Naive thymus-derived CD4-positive, alpha-beta T cell (primary cell): ENCODE measurements around the gene EMID1. TPM values are rescaled to one million over a fixed set of nuclear protein-coding genes. Genes with fewer than 3 reads are reported as not detected.
A peak's percentile ranks its signal among the peaks of the same experiment; 100 is the strongest.

Source experiments
- ATAC-seq: fragments of 150-1000 bp; cut with Tn5 transposase; 2 replicates; pipeline ENCODE4 v1.10.0; 2021; ENCODE audit warnings: mild to moderate bottlenecking, moderate library complexity
- CTCF ChIA-PET: fragments of 350-600 bp; sonication (Branson Sonifier 250); formaldehyde crosslinking; loops from one replicate; lab custom pipeline; 2021; ENCODE audit warnings: antibody characterized with exemption; lab: Charles Lee
- POLR2A ChIA-PET: fragments of 350-600 bp; sonication (Branson Sonifier 250); formaldehyde crosslinking; loops from one replicate; lab custom pipeline; 2021; ENCODE audit warnings: antibody characterized with exemption, inconsistent platforms; lab: Charles Lee
- DNase-seq, 9 donors: peaks; one replicate each; pipeline versions ENCODE4 v3.0.0 to v3.0.0-alpha.2; 2020 to 2022; ENCODE audit warnings: mixed read lengths in 1 of 9
- H3K27ac ChIP-seq: one replicate; pipeline ENCODE4 v1.7.0; 2013; ENCODE audit warnings: mild to moderate bottlenecking, low read depth, low read length, moderate library complexity
- H3K27me3 ChIP-seq, 2 donors: one replicate each; pipeline ENCODE4 v1.7.0; 2013; ENCODE audit warnings: low read length in 2 of 2, mild to moderate bottlenecking in 2 of 2, moderate library complexity in 2 of 2; ENCODE audit not compliant: control insufficient read depth in 2 of 2, insufficient read depth in 2 of 2
- H3K36me3 ChIP-seq, 3 experiments: 1 replicate in 2 of 3; 2 replicates in 1 of 3; pipeline ENCODE4 v1.7.0; 2013; ENCODE audit warnings: low read length in 3 of 3, mild to moderate bottlenecking in 3 of 3, moderate library complexity in 1 of 3; ENCODE audit not compliant: insufficient read depth in 3 of 3, control insufficient read depth in 2 of 3
- H3K4me1 ChIP-seq, 2 donors: one replicate each; pipeline ENCODE4 v1.7.0; 2013; ENCODE audit warnings: low read length in 2 of 2, mild to moderate bottlenecking in 2 of 2, moderate library complexity in 1 of 2; ENCODE audit not compliant: control insufficient read depth in 2 of 2, insufficient read depth in 2 of 2
- H3K4me3 ChIP-seq: 2 replicates; pipeline ENCODE4 v1.7.0; 2013; ENCODE audit warnings: mild to moderate bottlenecking, low read length
- H3K9me3 ChIP-seq, 3 experiments: 1 replicate in 2 of 3; 2 replicates in 1 of 3; pipeline ENCODE4 v1.7.0; 2013; ENCODE audit warnings: low read length in 3 of 3; ENCODE audit not compliant: control insufficient read depth in 2 of 3
- H3K27ac Mint-ChIP-seq, 9 donors: one replicate each; pipeline ENCODE4 v1.8.0; 2020 to 2022; ENCODE audit warnings: mixed read lengths in 9 of 9, mild to moderate bottlenecking in 8 of 9, moderate library complexity in 5 of 9, inconsistent platforms in 2 of 9
- H3K27me3 Mint-ChIP-seq, 5 donors: one replicate each; pipeline ENCODE4 v1.8.0; 2021 to 2022; ENCODE audit warnings: mixed read lengths in 5 of 5, mild to moderate bottlenecking in 1 of 5
- H3K36me3 Mint-ChIP-seq, 5 donors: one replicate each; pipeline ENCODE4 v1.8.0; 2020 to 2022; ENCODE audit warnings: mixed read lengths in 5 of 5, mild to moderate bottlenecking in 3 of 5, inconsistent platforms in 1 of 5
- H3K4me1 Mint-ChIP-seq, 7 donors: one replicate each; pipeline ENCODE4 v1.8.0; 2020 to 2022; ENCODE audit warnings: mixed read lengths in 7 of 7, mild to moderate bottlenecking in 3 of 7, inconsistent platforms in 1 of 7
- H3K4me3 Mint-ChIP-seq, 10 donors: one replicate each; pipeline ENCODE4 v1.8.0; 2020 to 2022; ENCODE audit warnings: mild to moderate bottlenecking in 10 of 10, mixed read lengths in 10 of 10, moderate library complexity in 6 of 10, inconsistent platforms in 2 of 10
- H3K9me3 Mint-ChIP-seq, 11 donors: one replicate each; pipeline ENCODE4 v1.8.0; 2020 to 2022; ENCODE audit warnings: mixed read lengths in 11 of 11, mild to moderate bottlenecking in 4 of 11, inconsistent platforms in 1 of 11, moderate library complexity in 1 of 11
- intact Hi-C, 2 donors: fragments of 100-400 bp; cut with micrococcal nuclease; formaldehyde crosslinking; loops; one replicate each; pipeline ENCODE4 v1.15.1; 2023
- polyA plus RNA-seq, 2 donors: library from polyadenylated mRNA; unstranded; fragments of 300-500 nt; fragmentation: Illumina TruSeq; gene quantifications; one replicate each; pipeline ENCODE4 v1.2.3, GENCODE V29; 2021
- total RNA-seq, 6 experiments: library from RNA in 5 of 6; stranded (reverse) in 5 of 6; gene quantifications; 1 replicate in 5 of 6; 2 replicates in 1 of 6; pipeline ENCODE4 v1.2.3 and lab custom pipeline; 2021 to 2026

The EMID1 gene
- total and polyA plus RNA-seq, 7 experiments from 2014 or later = 1.2 to 2.0 TPM; not detected in 5

- Mint-ChIP-seq H3K9me3 (no peaks in the 10 kb centered on the region), H3K27me3 (no peaks in the 10 kb centered on the region), H3K4me3 (peak overlapping the region in 1 of 10 donors; percentile 12), H3K27ac (peak overlapping the region in 2 of 9 donors; percentile 28 to 40), H3K36me3 (peaks cover 9 to 72% (median 55%) of the 10 kb centered on the region in 5 donors), H3K4me1 (peaks cover 44 to 72% (median 69%) of the 10 kb centered on the region in 7 donors)
- H3K36me3 ChIP-seq = peaks cover 39 to 93% (median 46%) of the 10 kb centered on the region in 3 experiments
- no peak overlapping the region for H3K4me3 ChIP-seq
- ATAC-seq (peak; percentile 29), DNase-seq (no peak)
- H3K4me1 ChIP-seq = peaks cover 12 to 21% of the 10 kb centered on the region in 2 donors
- H3K27ac ChIP-seq = no peak overlapping the region
- no peaks in the 10 kb centered on the region for H3K27me3 ChIP-seq
- intact Hi-C loops = loop anchor here in 1 of 2 donors (10.0 kb wide), 1 partner anchor 107 kb away; the partner anchor contains the start of gene AP1B1
- POLR2A ChIA-PET = no interaction called here
- CTCF ChIA-PET = no interaction called here
- H3K9me3 ChIP-seq = no peaks in the 10 kb centered on the region
Measured at GRCh38 chr22:29277927-29278326, 72.2 kb downstream of the EMID1 start.

- H3K27me3 Mint-ChIP-seq = no peaks in the 10 kb centered on the region
- no peak overlapping the region for H3K4me3 Mint-ChIP-seq
- H3K27ac ChIP-seq = no peak overlapping the region
- no peak overlapping the region for H3K4me3 ChIP-seq
- peaks cover 9 to 64% (median 45%) of the 10 kb centered on the region in 5 donors for H3K36me3 Mint-ChIP-seq
- ChIA-PET CTCF (no interaction called here), POLR2A (no interaction called here)
- DNase-seq (no peak), ATAC-seq (no peak)
- H3K9me3 ChIP-seq = no peaks in the 10 kb centered on the region
- H3K27me3 ChIP-seq = no peaks in the 10 kb centered on the region
- no peaks in the 10 kb centered on the region for H3K4me1 ChIP-seq
- peak overlapping the region in 2 of 9 donors; percentile 21 to 28 for H3K27ac Mint-ChIP-seq
- H3K9me3 Mint-ChIP-seq = no peaks in the 10 kb centered on the region
- peaks cover 6 to 44% (median 30%) of the 10 kb centered on the region in 7 donors for H3K4me1 Mint-ChIP-seq
- H3K36me3 ChIP-seq = peaks cover 36 to 97% (median 39%) of the 10 kb centered on the region in 3 experiments
- intact Hi-C loops = no loop called here
Measured at GRCh38 chr22:29284196-29284595, 78.5 kb downstream of the EMID1 start.

DNA sequence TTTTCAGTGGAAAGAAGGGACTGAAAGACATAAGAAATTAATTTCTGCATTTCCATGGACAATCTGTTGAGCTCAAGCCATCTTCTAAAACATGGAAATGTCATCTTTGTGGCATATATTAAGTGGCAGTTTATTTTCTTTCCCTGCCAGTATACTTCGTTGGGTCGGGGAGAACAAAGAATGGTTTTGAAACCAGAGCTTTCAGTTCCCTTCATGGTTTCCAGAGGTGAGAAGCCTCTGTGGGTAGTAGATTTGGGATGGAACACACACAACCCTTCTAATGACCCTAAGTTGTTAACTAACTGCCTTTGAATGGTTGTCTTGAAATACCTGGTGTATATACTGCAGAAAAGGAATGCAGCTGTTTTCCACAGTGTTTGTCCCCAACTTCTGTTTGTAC lies 83.1 kb downstream of the EMID1 start:
- Mint-ChIP-seq H3K36me3 (peaks cover 9 to 63% (median 41%) of the 10 kb centered on the region in 5 donors), H3K4me1 (peaks cover 6 to 30% (median 24%) of the 10 kb centered on the region in 7 donors), H3K27me3 (no peaks in the 10 kb centered on the region), H3K4me3 (no peak overlapping the region), H3K27ac (peak overlapping the region in 4 of 9 donors; percentile 24 to 76 (median 58)), H3K9me3 (no peaks in the 10 kb centered on the region)
- ChIA-PET CTCF (no interaction called here), POLR2A (no interaction called here)
- Histone ChIP-seq H3K36me3 (peaks cover 30 to 97% (median 68%) of the 10 kb centered on the region in 3 experiments), H3K9me3 (no peaks in the 10 kb centered on the region), H3K4me3 (no peak overlapping the region), H3K4me1 (no peaks in the 10 kb centered on the region), H3K27ac (no peak overlapping the region), H3K27me3 (no peaks in the 10 kb centered on the region)
- DNase-seq = no peak
- no peak for ATAC-seq
- intact Hi-C loops = no loop called here

- intact Hi-C loops = no loop called here
- no peak for DNase-seq
- H3K9me3 ChIP-seq = no peaks in the 10 kb centered on the region
- Mint-ChIP-seq H3K4me3 (no peak overlapping the region), H3K27ac (no peak overlapping the region), H3K36me3 (peaks cover 9 to 61% (median 36%) of the 10 kb centered on the region in 5 donors), H3K9me3 (no peaks in the 10 kb centered on the region), H3K4me1 (peaks cover 6 to 30% (median 21%) of the 10 kb centered on the region in 7 donors), H3K27me3 (no peaks in the 10 kb centered on the region)
- H3K36me3 ChIP-seq = peaks cover 26 to 97% (median 61%) of the 10 kb centered on the region in 3 experiments
- ChIA-PET CTCF (no interaction called here), POLR2A (no interaction called here)
- no peak for ATAC-seq
- H3K4me1 ChIP-seq = no peaks in the 10 kb centered on the region
- H3K4me3 ChIP-seq = no peak overlapping the region
- H3K27ac ChIP-seq = no peak overlapping the region
- no peaks in the 10 kb centered on the region for H3K27me3 ChIP-seq
Measured at GRCh38 chr22:29290061-29290460, 84.4 kb downstream of the EMID1 start.

DNA sequence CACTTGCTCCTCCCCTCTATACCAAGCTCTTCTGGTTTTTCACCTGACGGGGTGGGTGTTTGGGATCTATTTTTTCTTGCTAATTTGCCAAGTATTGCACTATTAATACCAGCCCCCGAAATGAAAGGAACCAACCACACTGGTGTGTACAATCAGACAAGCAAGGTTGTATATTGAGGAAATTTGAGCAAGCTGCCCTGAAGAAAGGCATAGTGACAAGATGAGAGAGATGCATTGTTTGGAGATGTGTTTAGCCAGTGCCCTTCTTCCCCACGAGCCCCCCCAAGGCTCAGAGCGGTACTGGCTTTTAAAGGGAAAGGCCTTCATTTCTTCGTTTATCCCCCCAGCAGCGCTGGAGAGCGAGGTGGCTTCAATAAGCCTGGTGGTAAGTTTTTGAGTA lies 85.5 kb downstream of the EMID1 start:
- peak overlapping the region in 3 of 9 donors; percentile 45 to 72 (median 57) for H3K27ac Mint-ChIP-seq
- ATAC-seq (no peak), DNase-seq (no peak)
- H3K36me3 Mint-ChIP-seq = peaks cover 9 to 63% (median 39%) of the 10 kb centered on the region in 5 donors
- intact Hi-C loops = no loop called here
- ChIA-PET POLR2A (no interaction called here), CTCF (no interaction called here)
- Histone ChIP-seq H3K36me3 (peaks cover 34 to 97% (median 72%) of the 10 kb centered on the region in 3 experiments), H3K9me3 (no peaks in the 10 kb centered on the region), H3K27me3 (no peaks in the 10 kb centered on the region), H3K4me1 (no peaks in the 10 kb centered on the region), H3K4me3 (no peak overlapping the region), H3K27ac (no peak overlapping the region)
- H3K4me3 Mint-ChIP-seq = no peak overlapping the region
- peaks cover 6 to 26% (median 19%) of the 10 kb centered on the region in 7 donors for H3K4me1 Mint-ChIP-seq
- no peaks in the 10 kb centered on the region for H3K9me3 Mint-ChIP-seq
- no peaks in the 10 kb centered on the region for H3K27me3 Mint-ChIP-seq

- H3K9me3 Mint-ChIP-seq = no peaks in the 10 kb centered on the region
Measured at GRCh38 chr22:29292379-29292778, 86.7 kb downstream of the EMID1 start.

DNA sequence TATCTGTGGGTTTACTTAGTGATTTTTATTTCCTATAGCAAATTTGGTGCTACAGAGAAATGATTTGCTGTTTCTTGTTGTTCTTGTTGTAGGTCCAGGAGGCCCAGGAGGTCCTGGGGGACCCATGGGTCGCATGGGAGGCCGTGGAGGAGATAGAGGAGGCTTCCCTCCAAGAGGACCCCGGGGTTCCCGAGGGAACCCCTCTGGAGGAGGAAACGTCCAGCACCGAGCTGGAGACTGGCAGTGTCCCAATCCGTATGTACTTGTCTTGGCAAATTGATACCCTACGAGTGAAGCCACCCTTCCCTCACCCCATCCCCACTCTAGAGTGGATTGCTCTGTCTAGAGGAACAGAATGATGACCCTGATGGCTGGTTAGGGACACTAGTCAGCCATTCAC lies 92.9 kb downstream of the EMID1 start:
- intact Hi-C loops = no loop called here
- H3K27ac Mint-ChIP-seq = no peak overlapping the region
- DNase-seq = no peak
- H3K4me3 Mint-ChIP-seq = no peak overlapping the region
- H3K4me1 ChIP-seq = no peaks in the 10 kb centered on the region
- H3K4me3 ChIP-seq = no peak overlapping the region
- no peaks in the 10 kb centered on the region for H3K27me3 Mint-ChIP-seq
- H3K4me1 Mint-ChIP-seq = peaks cover 0 to 11% (median 3%) of the 10 kb centered on the region in 7 donors
- H3K27me3 ChIP-seq = no peaks in the 10 kb centered on the region
- H3K36me3 ChIP-seq = peaks cover 34 to 71% (median 38%) of the 10 kb centered on the region in 3 experiments
- H3K36me3 Mint-ChIP-seq = peaks cover 11 to 50% (median 22%) of the 10 kb centered on the region in 5 donors
- H3K9me3 Mint-ChIP-seq = no peaks in the 10 kb centered on the region
- no peaks in the 10 kb centered on the region for H3K9me3 ChIP-seq
- no peak for ATAC-seq
- H3K27ac ChIP-seq = no peak overlapping the region
- ChIA-PET CTCF (no interaction called here), POLR2A (no interaction called here)

More at GRCh38 chr22:29292379-29292778, 86.7 kb downstream of the EMID1 start:
- Mint-ChIP-seq H3K4me3 (no peak overlapping the region), H3K4me1 (peaks cover 6 to 17% (median 11%) of the 10 kb centered on the region in 7 donors), H3K36me3 (peaks cover 10 to 62% (median 31%) of the 10 kb centered on the region in 5 donors), H3K27me3 (no peaks in the 10 kb centered on the region), H3K27ac (no peak overlapping the region)
- no peak for ATAC-seq
- H3K27me3 ChIP-seq = no peaks in the 10 kb centered on the region
- no peaks in the 10 kb centered on the region for H3K9me3 ChIP-seq
- intact Hi-C loops = no loop called here
- no peak overlapping the region for H3K4me3 ChIP-seq
- H3K27ac ChIP-seq = no peak overlapping the region
- ChIA-PET POLR2A (no interaction called here), CTCF (no interaction called here)
- peaks cover 37 to 97% (median 82%) of the 10 kb centered on the region in 3 experiments for H3K36me3 ChIP-seq
- no peaks in the 10 kb centered on the region for H3K4me1 ChIP-seq
- DNase-seq = no peak
